ACHN (cell line): Measurements from ENCODE around the gene BRSK2.

ENCODE experiments used
- DNase-seq: peaks from one replicate; pipeline ENCODE4 v3.0.0-alpha.2; 2015
- in situ Hi-C: cut with HindIII; loops from 2 replicates; pipeline ENCODE4 v1.10.0; 2017; ENCODE audit warnings: low sequenced_read_pairs, low pct_ligation_motif_present, low pct_unique_long_range_greater_than_20kb

BRSK2 gene

DNA sequence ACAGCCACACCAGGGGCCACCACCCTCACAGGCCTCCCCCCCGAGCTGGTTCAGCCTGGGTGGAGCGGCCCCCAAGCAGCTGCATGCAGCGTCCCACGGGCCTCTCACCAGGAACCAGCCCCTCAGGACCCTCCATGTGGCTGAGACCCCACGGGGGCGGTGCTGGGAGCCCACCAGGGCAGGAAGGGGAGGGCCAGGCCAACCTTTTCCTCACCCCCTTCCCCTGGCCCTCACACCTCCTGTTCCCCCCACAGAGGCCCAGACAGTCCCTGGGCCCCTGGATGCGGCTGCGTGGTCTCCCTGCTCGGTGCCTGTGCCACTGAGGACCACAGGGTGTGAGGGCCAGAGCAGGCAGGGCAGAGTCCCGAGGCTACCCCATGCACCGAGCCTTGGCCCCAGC, 50.3 kb downstream of the BRSK2 start:
- in situ Hi-C loops: no loop called here
- no peak for DNase-seq

GRCh38 chr11:1440496-1440895, 50.8 kb downstream of the BRSK2 start:
- in situ Hi-C loops: no loop called here
- no peak for DNase-seq

- in situ Hi-C loops: no loop called here
- DNase-seq: peak; percentile 4
These were observed 52.4 kb downstream of the BRSK2 start for GRCh38 chr11:1442163-1442562.

GRCh38 chr11:1442807-1443366, 53.2 kb downstream of the BRSK2 start:
- in situ Hi-C loops: no loop called here
- no peak for DNase-seq

DNA sequence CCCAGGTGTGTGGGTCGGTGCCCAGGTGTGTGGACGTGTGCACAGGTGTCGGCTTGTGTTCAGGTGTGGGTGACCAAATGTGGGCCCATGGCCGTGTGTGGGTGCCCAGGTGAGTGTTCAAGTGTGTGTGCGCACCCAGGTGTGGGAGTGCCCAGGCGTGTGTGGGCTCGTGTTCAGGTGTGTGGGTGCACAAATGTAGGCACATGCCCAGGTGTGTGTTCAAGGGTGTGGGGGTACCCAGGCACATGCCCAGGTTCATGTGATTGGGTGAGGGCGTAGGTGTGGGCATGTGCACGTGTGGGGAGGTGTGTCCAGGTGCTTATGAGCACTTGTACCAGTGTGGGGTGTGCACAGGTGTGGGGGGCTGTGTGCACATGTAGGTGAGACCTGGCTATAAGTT, 54.0 kb downstream of the BRSK2 start:
- in situ Hi-C loops: no loop called here
- DNase-seq: no peak

GRCh38 chr11:1444321-1444720, 54.6 kb downstream of the BRSK2 start:
- no peak for DNase-seq
- in situ Hi-C loops: no loop called here

GRCh38 chr11:1444823-1445422, 55.2 kb downstream of the BRSK2 start:
- no peak for DNase-seq
- in situ Hi-C loops: no loop called here

GRCh38 chr11:1445741-1446445, 56.2 kb downstream of the BRSK2 start:
- no peak for DNase-seq
- in situ Hi-C loops: no loop called here

DNA sequence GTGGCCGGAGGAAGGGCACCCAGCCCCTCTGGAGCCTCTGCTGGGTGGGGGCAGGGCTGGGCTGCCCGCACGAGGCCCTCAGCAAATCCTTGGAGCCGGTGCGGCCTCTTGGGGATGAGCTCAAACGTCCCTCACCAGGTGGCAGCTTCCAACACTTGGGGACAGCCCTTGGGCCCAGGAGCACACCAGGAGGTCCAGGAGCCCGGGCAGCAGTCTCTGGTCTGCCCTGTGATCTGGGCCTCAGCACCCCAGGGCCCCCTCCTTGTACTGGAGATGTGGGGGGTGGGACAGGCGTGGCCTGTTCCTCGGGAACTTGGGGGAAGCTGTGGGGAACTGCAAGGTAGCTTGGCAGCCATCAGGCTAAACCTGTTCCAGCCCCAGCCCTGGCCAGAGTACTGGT, 56.9 kb downstream of the BRSK2 start:
- no peak for DNase-seq
- in situ Hi-C loops: no loop called here

DNA sequence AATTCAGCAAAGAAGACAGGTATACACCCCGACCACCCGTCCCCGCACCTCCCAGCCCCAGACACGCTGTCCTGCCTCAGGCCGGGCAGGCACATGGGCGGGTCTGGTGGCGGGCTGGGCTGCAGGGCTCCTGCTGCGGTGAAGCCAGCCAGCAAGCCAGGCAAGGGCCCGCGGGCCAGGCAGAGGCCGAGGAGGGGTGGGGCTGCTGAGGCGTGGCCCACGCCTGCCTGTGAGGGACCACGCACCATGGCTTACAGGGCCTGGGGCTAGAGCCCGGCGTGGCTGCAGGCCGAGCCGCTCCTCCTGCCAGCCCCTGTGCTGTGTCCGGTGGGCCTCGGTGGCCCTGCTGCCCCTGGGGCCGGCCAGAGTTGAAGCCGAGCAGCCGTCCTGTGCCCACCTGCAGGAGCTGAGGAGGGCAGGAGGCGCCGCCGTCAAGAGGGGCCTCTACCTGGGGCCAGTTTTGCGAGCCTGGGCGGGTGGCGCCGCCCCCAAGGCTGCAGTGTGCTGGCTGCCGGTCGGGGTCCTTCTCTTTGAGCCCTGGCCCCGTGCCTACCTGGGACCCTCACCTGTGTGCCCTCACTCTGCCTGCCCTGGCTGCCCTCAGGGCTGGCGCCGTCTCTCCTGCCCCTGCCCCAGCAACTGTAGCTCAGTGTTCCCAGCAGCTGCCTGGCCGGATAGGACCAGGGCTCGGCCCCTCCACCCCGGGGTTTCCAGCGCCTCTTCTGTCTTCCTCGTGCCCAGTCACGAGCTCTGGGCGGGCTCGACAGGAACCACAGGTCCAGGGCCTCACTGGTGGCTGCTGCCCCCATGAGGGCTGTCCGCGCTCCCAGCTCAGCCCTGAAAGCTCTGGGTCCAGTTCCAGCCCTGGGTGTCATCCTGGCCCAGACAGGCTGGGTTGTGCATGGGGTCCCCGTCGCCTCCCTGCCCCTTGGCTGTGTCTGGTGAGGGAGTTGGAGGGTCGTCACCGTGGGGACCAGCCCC, 58.4 kb downstream of the BRSK2 start:
- no peak for DNase-seq
- in situ Hi-C loops: no loop called here

- in situ Hi-C loops: no loop called here
- DNase-seq: no peak
These were observed 59.1 kb downstream of the BRSK2 start for GRCh38 chr11:1448882-1449281.

DNA sequence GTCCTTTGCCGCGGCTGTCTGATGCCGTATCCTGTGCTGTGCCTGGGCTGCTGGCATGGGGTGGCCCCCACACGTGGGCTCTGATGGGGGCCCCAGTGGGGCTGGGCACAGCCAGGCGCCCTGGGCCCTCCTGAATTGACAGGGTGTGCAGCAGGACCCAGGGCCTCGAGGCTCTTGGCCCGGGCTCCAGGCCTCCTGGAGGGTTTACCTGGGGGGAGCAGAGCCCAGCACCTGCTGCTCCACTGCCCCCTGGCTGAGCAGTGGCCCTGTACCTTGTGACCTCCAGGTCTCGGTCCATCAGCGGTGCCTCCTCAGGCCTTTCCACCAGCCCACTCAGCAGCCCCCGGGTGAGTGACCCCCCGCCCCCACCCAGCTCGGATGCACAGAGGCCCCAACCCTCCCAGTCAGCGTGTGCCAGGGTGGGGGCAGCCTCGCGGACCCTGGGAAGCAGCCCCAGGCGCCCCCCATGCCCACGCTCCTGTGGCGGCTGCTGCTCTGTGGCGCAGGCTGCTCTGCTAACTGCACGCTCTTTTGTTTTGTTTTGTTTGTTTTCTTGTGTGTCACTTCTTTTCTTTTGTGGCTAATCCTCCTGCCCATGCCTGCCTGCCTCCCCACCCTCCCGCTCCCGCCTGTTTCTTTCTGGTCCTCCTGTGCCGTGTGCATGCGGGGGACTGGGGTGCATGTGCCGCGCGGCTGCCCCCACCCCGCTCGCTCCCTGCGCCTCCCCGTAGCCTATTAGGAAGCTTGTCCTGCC, 59.9 kb downstream of the BRSK2 start:
- in situ Hi-C loops: no loop called here
- no peak for DNase-seq

DNA sequence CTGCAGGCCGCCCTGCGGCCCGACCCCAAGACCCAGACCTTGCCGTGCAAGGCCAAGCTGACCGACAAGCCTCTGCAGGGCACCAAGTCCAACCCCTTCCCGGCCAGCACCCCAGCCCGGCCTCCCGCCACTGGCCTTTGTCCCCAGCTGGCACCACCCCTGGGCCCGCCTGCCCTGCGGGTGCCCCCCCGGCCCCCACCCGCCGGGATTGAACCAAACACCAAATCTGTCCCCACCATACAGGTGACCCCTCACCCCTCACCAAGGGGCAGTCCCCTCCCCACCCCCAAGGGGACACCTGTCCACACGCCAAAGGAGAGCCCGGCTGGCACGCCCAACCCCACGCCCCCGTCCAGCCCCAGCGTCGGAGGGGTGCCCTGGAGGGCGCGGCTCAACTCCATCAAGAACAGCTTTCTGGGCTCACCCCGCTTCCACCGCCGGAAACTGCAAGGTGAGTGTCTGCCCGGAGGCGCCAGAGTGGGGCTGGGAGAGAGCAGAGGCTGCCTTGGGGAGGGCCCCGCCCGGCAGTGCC, 60.7 kb downstream of the BRSK2 start:
- in situ Hi-C loops: no loop called here
- DNase-seq: no peak

- in situ Hi-C loops: no loop called here
- peak; percentile 3 for DNase-seq
These were observed 61.4 kb downstream of the BRSK2 start for GRCh38 chr11:1450949-1451710.

GRCh38 chr11:1451781-1452470, 62.2 kb downstream of the BRSK2 start:
- in situ Hi-C loops: no loop called here
- DNase-seq: no peak

GRCh38 chr11:1452744-1453143, 63.0 kb downstream of the BRSK2 start:
- in situ Hi-C loops: no loop called here
- no peak for DNase-seq

DNA sequence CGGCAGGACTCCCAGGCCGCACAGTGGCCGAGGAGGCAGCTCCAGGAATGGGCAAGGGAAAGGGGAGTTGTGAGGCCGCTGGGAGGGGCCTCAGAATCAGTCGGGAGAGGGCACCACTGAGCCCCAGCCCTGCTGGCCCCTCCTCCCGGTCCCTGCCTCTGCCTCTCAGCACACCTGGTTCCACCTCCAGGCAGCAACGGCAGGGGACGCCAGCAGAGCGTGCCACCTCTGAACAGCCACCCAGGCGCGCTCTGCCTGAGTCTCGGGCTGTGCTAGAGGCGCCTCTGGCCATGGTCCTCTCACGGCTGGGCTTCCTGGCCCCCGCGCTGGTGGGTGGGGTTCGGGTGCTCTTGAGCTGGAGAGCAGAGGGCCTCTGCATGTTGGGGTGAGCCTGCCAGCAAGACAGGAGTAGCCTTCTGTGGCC, 63.9 kb downstream of the BRSK2 start:
- peak; percentile 25 for DNase-seq
- in situ Hi-C loops: no loop called here
